Activated CD4-positive, alpha-beta T cell treated with anti-CD3 and anti-CD28 coated beads, Interleukin-2, Interleukin-6, amounts not matched to agents 100 ng/mL and 50 ng/mL, durations not matched to agents 16 hours and 8 hours (primary cell): Measurements from ENCODE around the gene SPINK8.
"Not testable (repeated sequence)": the region's sequence is repeated elsewhere in the genome, so short reads cannot be mapped to it uniquely, and the experiment has no call there.

Experiments
- DNase-seq: peaks from one replicate; pipeline ENCODE4 v3.0.0-alpha.2; 2020

The SPINK8 gene

DNA sequence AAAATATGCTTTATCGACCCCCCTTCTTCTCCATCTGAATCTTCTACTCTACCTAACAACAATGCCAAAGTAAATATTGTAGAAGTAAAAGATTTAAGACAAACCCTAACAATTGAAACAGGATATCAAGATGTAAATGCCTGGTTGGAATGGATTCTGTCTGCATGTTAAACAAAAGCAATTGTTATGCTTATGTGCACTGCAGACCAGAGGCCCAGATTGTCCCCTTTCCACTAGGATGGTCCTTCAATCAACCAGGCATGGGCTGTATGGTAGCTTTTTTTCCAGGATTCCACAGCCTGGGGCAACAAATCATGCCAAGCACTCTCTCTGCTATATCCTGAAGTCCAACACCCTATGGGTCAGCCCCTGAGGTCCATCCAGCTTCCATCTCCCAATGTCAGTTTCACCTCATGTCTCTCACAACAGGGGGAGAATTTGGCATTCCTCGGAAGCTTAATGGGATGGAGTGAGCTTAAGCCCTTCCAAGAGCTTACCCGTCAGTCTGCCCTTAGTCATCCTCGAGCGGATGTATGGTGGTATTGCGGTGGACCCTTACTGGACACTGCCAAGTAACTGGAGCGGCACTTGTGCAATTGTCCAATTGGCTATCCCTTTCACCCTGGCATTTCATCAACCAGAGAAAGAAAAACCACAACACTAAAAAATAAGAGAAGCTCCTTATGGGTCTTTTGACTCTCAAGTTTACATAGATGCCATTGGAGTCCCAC is 56.4 kb downstream of the SPINK8 start:
- DNase-seq, result no peak

DNA sequence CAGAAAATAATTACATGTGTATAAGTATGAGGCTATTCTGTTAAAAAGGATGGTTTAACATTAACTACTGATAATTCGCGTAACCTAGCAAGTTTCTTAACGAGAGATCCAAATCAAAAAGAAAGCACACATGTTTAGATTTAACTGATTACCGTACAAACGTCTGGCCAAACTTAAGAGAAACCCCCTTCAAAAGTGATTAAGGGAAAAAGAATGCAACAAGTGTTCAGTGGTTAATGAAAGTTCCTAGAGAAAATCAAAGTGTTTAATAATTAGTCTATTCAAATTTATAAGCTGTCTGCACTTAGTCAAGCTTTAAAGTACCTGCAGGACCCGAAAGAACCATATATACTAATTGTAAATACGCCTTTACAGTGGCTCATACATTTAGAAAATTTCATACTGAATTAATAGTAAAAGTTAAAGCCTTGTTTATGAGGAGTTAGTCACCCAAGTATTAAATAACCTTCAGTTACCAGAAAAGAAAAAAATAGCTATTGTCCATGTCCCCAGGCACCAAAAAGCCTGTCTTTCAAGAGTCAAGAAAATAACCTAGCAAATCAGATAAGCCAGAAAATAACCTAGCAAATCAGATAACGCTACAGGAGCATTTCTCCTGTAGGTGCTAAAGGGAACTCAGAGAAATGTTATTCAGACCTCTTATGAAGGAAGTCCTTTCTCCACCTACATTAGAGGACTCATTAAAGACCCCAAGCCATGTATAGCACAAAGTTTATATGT is 58.0 kb downstream of the SPINK8 start:
- no peak for DNase-seq

DNA sequence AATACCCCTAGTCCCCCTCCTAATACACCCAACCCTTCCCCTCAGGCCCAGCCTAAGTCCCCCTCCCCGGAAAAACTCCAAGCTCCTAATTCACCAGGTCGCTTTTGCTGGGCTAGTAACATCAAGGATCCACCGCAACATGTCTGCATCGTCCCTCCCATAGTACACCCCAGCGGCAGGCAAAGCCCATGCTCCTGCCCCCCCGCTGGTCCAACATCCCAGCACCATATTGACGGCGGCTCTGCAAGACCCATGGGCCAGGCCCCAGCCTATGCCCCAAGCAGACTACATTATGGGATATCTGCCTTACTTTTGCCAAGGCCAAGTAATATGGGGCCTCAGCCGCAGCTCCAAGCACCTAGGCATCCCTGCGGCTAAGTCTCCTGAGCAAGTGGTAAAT is 59.0 kb downstream of the SPINK8 start:
- no peak for DNase-seq

DNA sequence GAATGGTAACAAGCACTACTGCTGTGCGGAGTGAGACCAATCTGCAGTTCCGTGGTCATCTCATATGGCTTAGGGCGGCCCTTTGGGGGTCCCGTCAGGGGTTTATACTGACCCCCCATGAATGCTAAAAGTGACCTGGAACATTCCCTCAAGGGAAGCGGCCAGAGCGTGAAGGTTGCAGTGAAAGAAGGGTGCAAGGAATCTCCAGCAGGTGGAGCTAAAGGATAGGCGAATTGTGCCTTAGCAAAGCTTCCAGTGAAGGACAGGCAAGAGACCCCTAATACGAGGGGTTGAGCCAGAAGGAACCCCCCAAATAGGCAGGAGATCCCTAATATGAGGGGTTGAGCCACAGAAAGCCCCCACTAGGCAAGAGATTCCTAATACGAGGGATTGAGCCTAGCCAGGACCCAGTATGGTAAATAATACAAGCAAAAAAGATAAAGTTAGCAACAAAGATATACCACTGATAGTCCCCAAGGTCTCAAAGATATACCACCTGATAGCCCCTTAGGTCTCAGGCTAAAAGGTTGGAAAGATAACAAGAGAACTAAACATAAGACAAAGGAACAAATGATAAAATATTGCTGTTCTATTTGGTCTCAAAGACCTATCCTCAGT is 59.8 kb downstream of the SPINK8 start:
- peak; percentile 67 for DNase-seq

DNA sequence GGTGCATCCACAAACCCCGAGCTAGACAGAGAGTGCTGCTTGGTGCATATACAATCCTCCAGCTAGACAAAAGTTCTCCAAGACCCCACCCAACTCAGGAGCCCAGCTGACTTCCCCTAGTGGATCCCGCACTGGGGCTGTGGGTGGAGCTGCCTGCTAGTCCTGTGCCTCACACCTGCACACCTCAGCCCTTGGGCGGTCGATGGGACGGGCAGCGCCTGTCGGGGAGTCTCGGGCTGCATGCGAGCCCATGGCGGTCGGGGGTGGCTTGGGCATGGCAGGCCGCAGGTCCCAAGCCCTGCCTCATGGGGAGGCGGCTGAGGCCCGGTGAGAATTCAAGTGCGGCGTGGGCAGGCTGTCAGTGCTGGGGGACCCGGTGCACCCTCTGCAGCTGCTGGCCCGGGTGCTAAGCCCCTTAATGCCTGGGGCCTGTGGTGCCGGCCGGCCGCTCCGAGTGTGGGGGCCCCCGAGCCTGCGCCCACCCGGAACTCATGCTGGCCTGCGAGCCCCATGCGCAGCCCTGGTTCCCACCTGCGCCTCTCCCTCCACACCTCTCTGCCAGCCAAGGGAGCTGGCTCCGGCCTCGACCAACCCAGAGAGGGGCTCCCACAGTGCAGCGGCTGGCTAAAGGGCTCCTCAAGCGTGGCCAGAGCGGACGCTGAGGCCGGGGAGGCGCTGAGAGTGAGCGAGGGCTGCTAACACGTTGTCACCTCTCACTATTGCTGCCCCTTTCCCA is 61.5 kb downstream of the SPINK8 start:
- DNase-seq, result no peak

DNA sequence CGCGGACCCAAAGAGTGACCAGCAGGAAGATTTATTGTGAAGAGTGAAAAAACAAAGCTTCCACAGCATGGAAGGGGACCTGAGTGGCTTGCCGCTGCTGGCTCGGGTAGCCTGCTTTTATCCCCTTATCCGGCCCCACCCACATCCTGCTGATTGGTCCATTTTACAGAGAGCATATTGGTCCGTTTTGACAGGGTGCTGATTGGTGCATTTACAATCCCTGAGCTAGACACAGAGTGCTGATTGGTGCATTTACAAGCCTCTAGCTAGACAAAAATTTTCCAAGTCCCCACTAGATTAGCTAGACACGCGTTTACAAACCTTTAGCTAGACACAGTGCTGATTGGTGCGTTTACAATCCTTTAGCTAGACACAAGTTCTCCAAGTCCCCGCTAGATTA is 62.2 kb downstream of the SPINK8 start:
- DNase-seq, result not testable (repeated sequence)

DNA sequence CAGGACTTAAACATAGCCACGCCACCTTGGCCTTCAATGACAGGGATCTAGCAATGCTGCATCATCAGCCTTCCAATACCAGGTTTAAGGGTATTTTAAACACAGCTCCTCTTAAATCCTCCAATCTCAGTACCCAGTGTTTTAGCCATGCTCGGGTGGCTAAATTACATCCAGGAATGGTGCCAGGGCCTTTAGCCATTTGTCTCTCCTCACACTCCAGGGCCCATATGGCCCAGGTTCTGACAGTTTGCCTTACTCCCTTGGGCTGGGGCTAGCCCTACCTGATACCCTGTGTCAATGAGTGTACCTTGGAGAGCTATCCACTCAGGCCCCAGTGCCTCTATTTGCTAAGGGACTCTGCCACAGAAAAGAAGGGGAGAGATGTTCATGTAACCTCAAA is 63.2 kb downstream of the SPINK8 start:
- no peak for DNase-seq

DNA sequence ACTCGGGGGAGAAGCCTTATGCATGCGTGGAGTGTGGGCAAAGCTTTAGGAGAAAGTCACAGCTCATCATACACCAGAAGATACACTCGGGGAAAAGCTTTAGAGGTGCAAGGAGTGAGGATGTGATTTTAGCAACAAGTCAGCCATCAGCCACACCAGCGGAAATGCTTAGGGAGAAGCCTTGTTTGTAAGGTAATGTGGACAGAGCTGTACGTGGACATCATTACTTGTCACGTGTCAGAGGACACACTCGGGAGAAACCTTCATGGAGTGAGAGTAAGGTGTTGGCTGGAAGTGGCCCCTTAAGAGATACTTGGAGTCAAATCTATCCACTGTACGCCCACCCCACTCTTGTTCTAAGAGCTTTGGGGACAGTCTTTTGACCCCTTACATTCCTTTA is 63.9 kb downstream of the SPINK8 start:
- no peak for DNase-seq

DNA sequence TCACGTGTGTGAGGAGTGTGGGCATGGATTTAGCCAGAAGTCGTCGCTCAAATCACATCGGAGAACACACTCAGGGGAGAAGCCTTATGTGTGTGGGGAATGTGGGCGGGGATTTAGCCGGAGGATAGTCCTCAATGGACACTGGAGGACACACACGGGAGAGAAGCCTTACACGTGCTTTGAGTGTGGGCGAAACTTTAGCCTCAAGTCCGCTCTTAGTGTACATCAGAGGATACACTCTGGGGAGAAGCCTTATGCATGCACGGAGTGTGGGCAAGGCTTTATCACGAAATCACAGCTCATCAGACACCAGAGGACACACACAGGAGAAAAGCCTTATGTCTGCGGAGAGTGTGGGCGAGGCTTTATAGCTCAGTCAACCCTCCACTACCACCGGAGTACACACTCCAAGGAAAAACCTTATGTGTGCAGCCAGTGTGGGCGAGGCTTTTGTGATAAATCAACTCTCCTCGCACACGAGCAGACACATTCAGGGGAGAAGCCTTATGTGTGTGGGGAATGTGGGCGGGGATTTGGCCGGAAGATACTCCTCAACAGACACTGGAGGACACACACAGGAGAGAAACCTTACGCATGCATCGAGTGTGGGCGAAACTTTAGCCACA is 64.4 kb downstream of the SPINK8 start:
- DNase-seq, result peak; percentile 58

DNA sequence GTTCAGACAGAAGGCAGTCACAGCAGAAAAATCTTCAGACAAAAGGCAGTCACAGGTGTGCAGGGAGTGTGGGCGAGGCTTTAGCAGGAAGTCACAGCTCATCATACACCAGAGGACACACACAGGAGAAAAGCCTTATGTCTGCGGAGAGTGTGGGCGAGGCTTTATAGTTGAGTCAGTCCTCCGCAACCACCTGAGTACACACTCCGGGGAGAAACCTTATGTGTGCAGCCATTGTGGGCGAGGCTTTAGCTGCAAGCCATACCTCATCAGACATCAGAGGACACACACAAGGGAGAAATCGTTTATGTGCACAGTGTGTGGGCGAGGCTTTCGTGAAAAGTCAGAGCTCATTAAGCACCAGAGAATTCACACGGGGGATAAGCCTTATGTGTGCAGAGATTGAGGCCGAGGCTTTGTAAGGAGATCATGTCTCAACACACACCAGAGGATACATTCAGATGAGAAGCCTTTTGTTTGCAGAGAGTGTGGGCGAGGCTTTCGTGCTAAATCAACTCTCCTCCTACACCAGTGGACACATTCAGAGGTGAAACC is 65.0 kb downstream of the SPINK8 start:
- DNase-seq, result peak; percentile 86

DNA sequence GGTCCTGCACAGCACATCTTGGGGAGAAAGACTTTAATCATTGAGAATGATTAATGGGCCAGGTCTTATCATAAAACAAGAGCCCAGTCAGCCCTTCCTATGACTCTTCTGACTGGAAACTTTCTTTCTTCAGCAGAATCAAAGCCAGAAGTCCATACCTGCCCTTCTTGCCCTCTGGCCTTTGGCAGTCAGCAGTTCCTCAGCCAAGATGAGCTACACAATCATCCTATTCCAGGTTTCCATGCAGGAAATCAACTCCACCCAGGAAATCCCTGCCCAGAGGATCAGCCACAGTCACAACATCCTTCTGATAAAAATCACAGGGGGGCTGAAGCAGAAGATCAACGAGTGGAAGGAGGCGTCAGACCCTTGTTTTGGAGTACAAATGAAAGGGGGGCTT is 65.7 kb downstream of the SPINK8 start:
- no peak for DNase-seq

DNA sequence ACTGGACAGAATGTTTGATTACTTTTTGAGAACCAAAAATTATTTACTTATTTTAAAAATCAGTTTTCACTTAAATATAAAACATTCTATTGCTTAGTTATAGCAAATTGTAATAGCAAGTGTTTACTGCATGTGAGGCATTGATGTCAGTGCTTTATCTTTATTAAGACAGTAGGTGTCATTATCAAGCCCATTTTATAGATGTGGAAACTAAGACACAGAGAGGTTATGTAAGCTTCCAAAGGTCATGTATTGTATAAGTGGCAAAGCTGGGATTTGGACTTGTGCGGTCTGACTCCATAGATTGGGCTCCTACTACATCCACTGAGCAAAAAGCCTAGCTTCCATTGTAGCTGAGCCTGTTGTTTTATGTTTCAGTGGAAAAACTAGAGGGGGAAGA is 74.9 kb downstream of the SPINK8 start:
- no peak for DNase-seq
